Prostate gland (tissue), 2 donors: Measurements from ENCODE around the gene TESPA1.

Experiments used
- POLR2A ChIP-seq: fragments of 450-650 bp; IDR thresholded peaks from one replicate; pipeline ENCODE4 v1.6.1; 2016; ENCODE audit warnings: antibody characterized with exemption, mild to moderate bottlenecking
- POLR2AphosphoS5 ChIP-seq: sonication (generic); formaldehyde crosslinking; IDR thresholded peaks from one replicate; pipeline ENCODE4 v1.6.1; 2017; ENCODE audit warnings: antibody characterized with exemption
- TF ChIP-seq, protein P1 (sequence below), 4 experiments: fragments of 200-600 bp in 2 of 4; fragments of 450-650 bp in 2 of 4; sonication (generic) in 2 of 4; IDR thresholded peaks; 1 replicate in 3 of 4; 2 replicates in 1 of 4; pipeline ENCODE4 v1.5.1; 2016 to 2019; ENCODE audit warnings: antibody characterized with exemption in 4 of 4, mild to moderate bottlenecking in 2 of 4, moderate library complexity in 2 of 4

DNA sequence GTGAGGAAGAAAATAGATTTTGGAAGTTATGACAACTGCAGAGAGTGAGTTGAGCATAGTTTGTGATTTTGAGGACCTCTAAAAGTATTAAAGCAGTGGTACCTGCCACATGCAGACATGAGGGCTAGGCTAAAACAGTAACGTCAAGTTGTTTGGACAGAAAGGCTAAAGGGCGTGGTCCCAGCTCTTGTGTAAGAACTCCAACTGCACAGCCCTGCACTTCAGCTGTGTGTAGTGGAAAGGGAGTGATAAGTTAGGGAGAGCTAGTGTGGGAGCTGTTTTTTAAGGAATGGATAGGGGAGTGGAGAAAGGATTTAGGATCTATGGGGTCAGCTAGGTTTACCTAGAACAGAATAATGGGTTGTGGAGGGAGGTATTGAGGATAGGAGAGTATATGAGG lies 39.5 kb downstream of the TESPA1 start:
- TF ChIP-seq, protein P1, sequence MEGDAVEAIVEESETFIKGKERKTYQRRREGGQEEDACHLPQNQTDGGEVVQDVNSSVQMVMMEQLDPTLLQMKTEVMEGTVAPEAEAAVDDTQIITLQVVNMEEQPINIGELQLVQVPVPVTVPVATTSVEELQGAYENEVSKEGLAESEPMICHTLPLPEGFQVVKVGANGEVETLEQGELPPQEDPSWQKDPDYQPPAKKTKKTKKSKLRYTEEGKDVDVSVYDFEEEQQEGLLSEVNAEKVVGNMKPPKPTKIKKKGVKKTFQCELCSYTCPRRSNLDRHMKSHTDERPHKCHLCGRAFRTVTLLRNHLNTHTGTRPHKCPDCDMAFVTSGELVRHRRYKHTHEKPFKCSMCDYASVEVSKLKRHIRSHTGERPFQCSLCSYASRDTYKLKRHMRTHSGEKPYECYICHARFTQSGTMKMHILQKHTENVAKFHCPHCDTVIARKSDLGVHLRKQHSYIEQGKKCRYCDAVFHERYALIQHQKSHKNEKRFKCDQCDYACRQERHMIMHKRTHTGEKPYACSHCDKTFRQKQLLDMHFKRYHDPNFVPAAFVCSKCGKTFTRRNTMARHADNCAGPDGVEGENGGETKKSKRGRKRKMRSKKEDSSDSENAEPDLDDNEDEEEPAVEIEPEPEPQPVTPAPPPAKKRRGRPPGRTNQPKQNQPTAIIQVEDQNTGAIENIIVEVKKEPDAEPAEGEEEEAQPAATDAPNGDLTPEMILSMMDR (IDR thresholded peaks at IDR 0.05) = no peak
- TF ChIP-seq POLR2AphosphoS5 = no peak
- no peak for TF ChIP-seq POLR2A
